K562 (cell line): ENCODE results near the gene AP4S1. TPM values are rescaled to one million over a fixed set of nuclear protein-coding genes. Genes with fewer than 3 reads are reported as not detected.

Experiments
- ATAC-seq: fragments of 200-7000 bp; cut with Tn5 transposase; 3 replicates; pipeline ENCODE4 v1.9.1; 2020; ENCODE audit warnings: moderate library complexity
- BruUV-seq: library from RNA; stranded (reverse); fragments of 400-500 nt; replicated peaks from 2 replicates; lab custom pipeline; 2021; lab: Mats Ljungman, UMichigan
- CTCF ChIA-PET: fragments of 300-600 bp; formaldehyde crosslinking; extraction: SDS; loops from one replicate; lab custom pipeline; 2021; ENCODE audit warnings: low intra/inter-chr PET ratio; lab: Yijun Ruan, JAX
- POLR2A ChIA-PET: fragments of 300-600, 350-650 bp; sonication (Branson Sonifier 250); formaldehyde crosslinking; extraction: SDS; loops from one replicate; lab custom pipeline; 2021; ENCODE audit warnings: antibody characterized with exemption, inconsistent platforms; lab: Yijun Ruan, JAX
- DNase-seq, 4 experiments: peaks; one replicate each; pipeline versions ENCODE4 v3.0.0 to v3.0.0-alpha.2; 2011 to 2018; ENCODE audit warnings: low spot score in 3 of 4, mixed read lengths in 3 of 4; ENCODE audit errors: extremely low read depth in 1 of 4
- FAIRE-seq: peaks from 2 replicates; lab custom pipeline; 2011; peaks lifted over from hg19 to GRCh38; lab: Jason Lieb, UNC
- H2AFZ ChIP-seq: 2 replicates; pipeline ENCODE4 v1.6.0; 2011; ENCODE audit warnings: low read depth, low read length, control low read depth, inconsistent platforms
- H3K27ac ChIP-seq: fragments of 200-600 bp; 3 replicates; pipeline ENCODE4 v1.8.0; 2011; ENCODE audit warnings: low read depth, mild to moderate bottlenecking, control low read depth, inconsistent platforms, low read length, moderate library complexity, mixed read lengths; ENCODE audit errors: extremely low read depth
- H3K27me3 ChIP-seq, 2 experiments: fragments of 300-600 bp in 1 of 2; 2 replicates in 1 of 2; 3 replicates in 1 of 2; pipeline versions ENCODE4 v1.6.0 to v1.8.0; 2011; ENCODE audit warnings: inconsistent platforms in 2 of 2, low read length in 2 of 2, mild to moderate bottlenecking in 1 of 2, mixed read lengths in 1 of 2, moderate library complexity in 1 of 2; ENCODE audit not compliant: control insufficient read depth in 2 of 2, insufficient read depth in 2 of 2
- H3K36me3 ChIP-seq: fragments of 300-600 bp; 3 replicates; pipeline ENCODE4 v1.8.0; 2011; ENCODE audit warnings: mild to moderate bottlenecking, low read length, inconsistent platforms; ENCODE audit not compliant: control insufficient read depth, insufficient read depth
- H3K4me1 ChIP-seq, 2 experiments: fragments of 200-600 bp in 1 of 2; replicated peaks in 1 of 2; 2 replicates in 1 of 2; 3 replicates in 1 of 2; pipeline versions ENCODE4 v1.5.1 to v1.8.0; 2011; ENCODE audit warnings: inconsistent platforms in 2 of 2, low read length in 2 of 2, mild to moderate bottlenecking in 1 of 2, mixed read lengths in 1 of 2, moderate library complexity in 1 of 2; ENCODE audit not compliant: control insufficient read depth in 2 of 2, insufficient read depth in 2 of 2
- H3K4me2 ChIP-seq: 2 replicates; pipeline ENCODE4 v1.6.1; 2011; ENCODE audit warnings: low read length, control low read depth, inconsistent platforms, mixed read lengths; ENCODE audit not compliant: insufficient read depth
- H3K4me3 ChIP-seq: fragments of 200-600 bp; sonication (generic), shearing (Covaris generic); 2 replicates; pipeline ENCODE4 v1.5.1; 2016; ENCODE audit warnings: control low read depth, inconsistent platforms
- H3K79me2 ChIP-seq: fragments of 200-600 bp; 3 replicates; pipeline ENCODE4 v1.8.0; 2011; ENCODE audit warnings: low read length, inconsistent platforms; ENCODE audit not compliant: control insufficient read depth, insufficient read depth
- H3K9ac ChIP-seq, 2 experiments: 2 replicates each; pipeline versions ENCODE4 v1.6.0 to v1.6.1; 2011; ENCODE audit warnings: low read depth in 2 of 2, low read length in 2 of 2, control low read depth in 1 of 2, inconsistent platforms in 1 of 2, mild to moderate bottlenecking in 1 of 2, mixed read lengths in 1 of 2; ENCODE audit not compliant: insufficient read depth in 1 of 2
- H3K9me1 ChIP-seq: one replicate; pipeline ENCODE4 v1.6.0; 2011; ENCODE audit warnings: inconsistent platforms, mild to moderate bottlenecking, low read length, moderate library complexity; ENCODE audit not compliant: control insufficient read depth, insufficient read depth
- H3K9me3 ChIP-seq: replicated peaks from 2 replicates; pipeline ENCODE4 v1.5.1; 2011; ENCODE audit warnings: low read depth, low read length, inconsistent platforms; ENCODE audit not compliant: control insufficient read depth, insufficient read depth
- H4K20me1 ChIP-seq: replicated peaks from 2 replicates; pipeline ENCODE4 v1.6.1; 2011; ENCODE audit warnings: low read length, inconsistent platforms, mixed read lengths; ENCODE audit not compliant: control insufficient read depth, insufficient read depth
- CEBPG ChIP-seq, 3 experiments: fragments of 200-800 bp in 1 of 3; sonication (Bioruptor generic) in 1 of 3; sonication (generic) in 1 of 3; formaldehyde crosslinking in 1 of 3; IDR thresholded peaks in 2 of 3; conservative IDR thresholded peaks in 1 of 3; 2 replicates each; pipeline versions ENCODE4 v1.6.1 to v1.8.0; 2016 to 2022; ENCODE audit warnings: missing compliant biosample characterization in 2 of 3, missing genetic modification characterization in 2 of 3, mild to moderate bottlenecking in 1 of 3, missing genetic modification reagents in 1 of 3
- CHD4 ChIP-seq: fragments of 200-600 bp; sonication (generic); IDR thresholded peaks from 3 replicates; pipeline ENCODE4 v1.6.1; 2012; ENCODE audit warnings: low read depth, mild to moderate bottlenecking, mixed read lengths, low read length, inconsistent platforms; ENCODE audit not compliant: insufficient read depth, insufficient replicate concordance, poor library complexity, severe bottlenecking
- CREB3 ChIP-seq: fragments of 450-650 bp; conservative IDR thresholded peaks from 2 replicates; pipeline ENCODE4 v1.6.1; 2016; ENCODE audit warnings: missing genetic modification characterization, low read depth, mild to moderate bottlenecking, missing compliant biosample characterization, moderate library complexity
- MAZ ChIP-seq, 2 experiments: fragments of 450-650 bp in 1 of 2; sonication (generic) in 1 of 2; formaldehyde crosslinking; IDR thresholded peaks in 1 of 2; conservative IDR thresholded peaks in 1 of 2; 2 replicates each; pipeline versions ENCODE4 v1.4.0 to v1.5.0; 2020; ENCODE audit warnings: mild to moderate bottlenecking in 1 of 2, missing genetic modification reagents in 1 of 2
- PHB ChIP-seq: fragments of 250-450 bp; sonication (Bioruptor Pico); IDR thresholded peaks from 2 replicates; pipeline ENCODE4 v1.5.0; 2021
- POLR2AphosphoS2 ChIP-seq: IDR thresholded peaks from 2 replicates; pipeline ENCODE4 v1.6.1; 2012; ENCODE audit warnings: low read length, improper control_type of control experiment
- SAFB2 ChIP-seq: fragments of 200-400 bp; formaldehyde crosslinking; IDR thresholded peaks from 2 replicates; pipeline ENCODE4 v1.6.1; 2018; ENCODE audit warnings: borderline replicate concordance, low read length, low read depth, moderate library complexity; ENCODE audit not compliant: severe bottlenecking
- SLC30A9 ChIP-seq: fragments of 250-450 bp; sonication (Bioruptor Pico); IDR thresholded peaks from 2 replicates; pipeline ENCODE4 v1.8.0; 2022; ENCODE audit warnings: mild to moderate bottlenecking, moderate library complexity
- XRCC4 ChIP-seq: IDR thresholded peaks from one replicate; pipeline ENCODE4 v1.6.1; 2011; ENCODE audit not compliant: insufficient read depth, insufficient read length; ENCODE audit errors: extremely low read depth
- ZBTB26 ChIP-seq: fragments of 450-650 bp; formaldehyde crosslinking; IDR thresholded peaks from 2 replicates; pipeline ENCODE4 v1.4.0; 2022; ENCODE audit warnings: missing genetic modification characterization
- ZNF175 ChIP-seq: fragments of 200-800 bp; sonication (Bioruptor generic); IDR thresholded peaks from 2 replicates; pipeline ENCODE4 v1.6.1; 2016; ENCODE audit warnings: low read depth, mild to moderate bottlenecking, missing genetic modification characterization, missing compliant biosample characterization
- ZNF41 ChIP-seq: fragments of 250-450 bp; sonication (Bioruptor Pico); conservative IDR thresholded peaks from 2 replicates; pipeline ENCODE4 v1.4.0; 2020; ENCODE audit warnings: mild to moderate bottlenecking
- ZSCAN32 ChIP-seq: fragments of 450-650 bp; formaldehyde crosslinking; IDR thresholded peaks from 2 replicates; pipeline ENCODE4 v1.4.0; 2020; ENCODE audit warnings: mild to moderate bottlenecking, moderate library complexity
- WGBS: fragments of 100-300 bp; shearing (Covaris generic); methylation state at CpG from one replicate; pipeline ENCODE4 v1.1.6; 2016; ENCODE audit warnings: low coverage, mixed read lengths; ENCODE audit not compliant: insufficient coverage; ENCODE audit errors: missing lambda C conversion rate; 5-methylcytosine and 5-hydroxymethylcytosine counted together
- in situ Hi-C: fragments of 300-500 bp; cut with MboI; formaldehyde crosslinking; loops from 4 replicates; pipeline ENCODE4 v1.15.0; 2018; ENCODE audit warnings: inconsistent platforms, mixed read lengths
- intact Hi-C: fragments of 100-400 bp; cut with micrococcal nuclease; formaldehyde crosslinking; loops from 2 replicates; pipeline ENCODE4 v1.14.2; 2022
- polyA plus RNA-seq, 8 experiments: library from polyadenylated mRNA; depleted of rRNA in 4 of 8; stranded (reverse) in 5 of 8; unstranded in 3 of 8; fragments of >200 nt; fragmentation: Nextera tagmentation in 2 of 8; fragmentation: Illumina TruSeq in 1 of 8; extraction: Ambion mirVana in 2 of 8; extraction: Trizol in 1 of 8; gene quantifications; 2 replicates each; pipeline versions ENCODE4 v1.2.1 to v1.2.3, GENCODE V29; 2011 to 2014; ENCODE audit warnings: inconsistent platforms in 1 of 8, missing spikeins in 1 of 8
- total RNA-seq, 7 experiments: library from RNA; depleted of rRNA in 6 of 7; stranded (reverse); fragments of >200 nt in 6 of 7; fragmentation: Illumina TruSeq in 2 of 7; extraction: Trizol in 2 of 7; gene quantifications; 2 replicates each; pipeline versions ENCODE4 v1.2.1 to v1.2.3, GENCODE V29; 2011 to 2021; ENCODE audit warnings: low replicate concordance in 1 of 7

The AP4S1 gene
- total and polyA plus RNA-seq, 9 of the 15 experiments (the other 6 are each of a cell fraction or from before 2014, with no cell fraction given), result 3.7 to 7.8 (median 5.9) TPM

GRCh38 chr14:31029016-31029970 is 3.8 kb downstream of the AP4S1 start:
- ATAC-seq (no peak), FAIRE-seq (no peak), DNase-seq (no peak)
- peaks cover 24 to 52% of the 10 kb centered on the region in 2 experiments for H3K4me1 ChIP-seq
- BruUV-seq, result no TSS peak
- in situ Hi-C loops, result no loop called here
- peak overlapping the region; percentile 26 to 61; a peak in 1 of 4 replicates for H3K9ac ChIP-seq
- no peak overlapping the region for H3K4me3 ChIP-seq
- H3K9me1 ChIP-seq, result no peaks in the 10 kb centered on the region
- intact Hi-C loops, result no loop called here
- ChIA-PET CTCF (no interaction called here), POLR2A (interaction anchor here (0.8 to 2.1 kb wide), 4 partner anchors 9 to 30 kb away, joined by 3 to 11 read pairs (median 4); no protein-coding TSS in a partner anchor)
- H3K27me3 ChIP-seq, result no peaks in the 10 kb centered on the region
- 0 out of 2 replicates have a peak overlapping the region, but pooled peaks have one; percentile 5 for H3K4me2 ChIP-seq
- no peaks in the 10 kb centered on the region for H3K9me3 ChIP-seq
- no peaks in the 10 kb centered on the region for H4K20me1 ChIP-seq
- H3K27ac ChIP-seq, result peak overlapping the region; percentile 36; the same call in 2 of the 3 replicates
- WGBS, result 45% methylated on average over 2 of the region's 3 CpGs
- peaks cover 50% of the 10 kb centered on the region for H3K79me2 ChIP-seq
- H2AFZ ChIP-seq, result no peak overlapping the region
- H3K36me3 ChIP-seq, result no peaks in the 10 kb centered on the region; the same call in 2 of the 3 replicates
- TF ChIP-seq CREB3 (tag) (no peak), CHD4 (no peak), POLR2AphosphoS2 (no peak), ZNF175 (CRISPR knock-in tag) (no peak), ZBTB26 (no peak), ZSCAN32 (no peak), PHB (no peak), ZNF41 (no peak), SLC30A9 (CRISPR knock-in tag) (no peak), XRCC4 (no peak), CEBPG (CRISPR knock-in tag; IDR thresholded peaks at IDR 0.05) (no peak; the same call in 1 of the 2 replicates), CEBPG (tag; conservative IDR thresholded peaks at IDR 0.05 in 1 of 2, IDR thresholded peaks at IDR 0.05 in 1 of 2) (peak; percentile 21 to 47; a peak in 1 of 4 replicates), MAZ (CRISPR knock-in tag; conservative IDR thresholded peaks at IDR 0.05 in 1 of 2, IDR thresholded peaks at IDR 0.05 in 1 of 2) (no peak), SAFB2 (no peak)
